Body of pancreas (tissue), 4 donors: ENCODE data around the gene BTNL8.

ENCODE experiments used
- CTCF ChIP-seq, 7 experiments: fragments of 450-650 bp in 4 of 7; fragments of 200-600 bp in 3 of 7; sonication (generic) in 3 of 7; IDR thresholded peaks; one replicate each; pipeline ENCODE4 v1.5.1; 2016 to 2019; ENCODE audit warnings: antibody characterized with exemption in 7 of 7
- POLR2A ChIP-seq, 3 donors: fragments of 450-650 bp; IDR thresholded peaks; one replicate each; pipeline ENCODE4 v1.6.1; 2016; ENCODE audit warnings: antibody characterized with exemption in 3 of 3, mild to moderate bottlenecking in 2 of 3

GRCh38 chr5:180990882-180991242 is 91.9 kb downstream of the BTNL8 start:
- TF ChIP-seq CTCF (IDR thresholded peaks at IDR 0.05) (no peak), POLR2A (IDR thresholded peaks at IDR 0.05) (no peak)
